Stimulated activated CD8-positive, alpha-beta memory T cell treated with anti-CD3 and anti-CD28 coated beads, Interleukin-12 subunit alpha, Interleukin-12 subunit beta, amount 100 ng/mL, for 24 hours (primary cell): ENCODE data around the gene MYOT.

Experiments used
- DNase-seq: peaks from one replicate; pipeline ENCODE4 v3.0.0-alpha.2; 2020; ENCODE audit errors: extremely low read depth

Gene MYOT

DNA sequence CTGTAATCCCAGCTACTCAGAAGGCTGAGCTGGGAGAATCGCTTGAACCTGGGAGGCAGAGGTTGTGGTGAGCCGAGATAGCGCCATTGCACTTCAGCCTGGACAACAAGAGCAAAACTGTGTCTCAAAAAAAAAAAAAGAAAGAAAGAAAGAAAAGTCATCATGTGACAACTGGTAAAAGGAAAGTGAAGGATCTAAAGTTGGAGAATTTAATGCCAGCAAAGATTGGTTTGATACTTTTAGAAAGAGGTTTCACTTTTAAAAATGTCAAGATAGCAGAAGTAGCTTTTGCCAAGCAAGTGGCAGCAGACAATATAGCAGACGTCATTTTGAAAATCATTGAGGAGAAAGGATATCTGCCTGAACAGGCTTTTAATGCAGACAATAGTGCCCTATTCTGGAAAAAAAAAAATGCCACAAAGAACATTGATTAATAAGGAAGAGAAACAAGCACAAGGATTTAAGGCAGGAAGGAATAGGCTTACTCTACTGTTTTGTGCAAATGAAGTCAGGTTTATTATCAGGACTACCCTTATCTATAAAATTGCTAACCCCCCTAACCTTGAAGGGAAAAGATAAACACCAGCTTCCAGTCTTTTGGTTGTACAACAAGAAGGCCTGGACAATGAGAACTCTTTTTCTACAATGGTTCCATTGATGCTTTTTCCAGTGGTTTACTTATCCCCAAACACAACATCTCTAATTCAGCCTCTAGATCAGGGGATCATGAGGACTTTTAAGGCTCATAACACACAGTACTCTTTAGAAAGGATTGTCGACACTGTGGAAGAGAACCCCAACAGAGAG, 33.6 kb downstream of the MYOT start:
- no peak for DNase-seq

DNA sequence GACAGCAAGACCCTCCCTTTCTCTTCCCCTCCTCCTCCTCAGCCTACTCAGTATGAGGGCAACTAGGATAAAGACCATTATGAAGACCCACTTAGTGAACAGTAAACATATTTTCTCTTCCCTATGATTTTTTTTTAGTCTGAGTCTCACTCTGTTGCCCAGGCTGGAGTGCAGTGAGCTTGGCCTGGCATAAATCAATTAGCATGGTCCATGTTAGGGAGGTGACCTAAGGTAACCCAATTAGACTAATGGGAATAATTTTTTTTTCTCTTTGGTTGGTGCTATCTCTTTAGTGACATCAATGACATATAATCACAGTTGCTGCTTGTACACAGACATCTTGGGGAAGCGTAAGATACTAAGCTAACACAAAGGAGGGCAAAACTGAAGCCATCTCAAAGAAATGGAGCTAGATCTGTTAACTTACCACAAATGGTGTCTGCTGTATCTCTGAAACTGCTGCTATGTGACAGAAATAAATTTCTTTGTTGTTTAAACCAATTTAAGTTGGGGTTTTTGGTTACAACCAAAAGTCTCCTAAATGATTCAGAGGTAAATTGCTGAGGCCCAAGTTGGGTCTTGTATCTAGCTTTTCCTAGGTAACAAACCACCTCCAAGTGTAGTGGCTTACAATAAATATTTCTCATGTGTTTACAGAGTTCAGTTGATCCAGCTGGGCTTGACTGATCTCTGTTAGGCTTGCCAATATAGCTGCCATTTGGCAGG, 34.9 kb downstream of the MYOT start:
- DNase-seq: no peak

DNA sequence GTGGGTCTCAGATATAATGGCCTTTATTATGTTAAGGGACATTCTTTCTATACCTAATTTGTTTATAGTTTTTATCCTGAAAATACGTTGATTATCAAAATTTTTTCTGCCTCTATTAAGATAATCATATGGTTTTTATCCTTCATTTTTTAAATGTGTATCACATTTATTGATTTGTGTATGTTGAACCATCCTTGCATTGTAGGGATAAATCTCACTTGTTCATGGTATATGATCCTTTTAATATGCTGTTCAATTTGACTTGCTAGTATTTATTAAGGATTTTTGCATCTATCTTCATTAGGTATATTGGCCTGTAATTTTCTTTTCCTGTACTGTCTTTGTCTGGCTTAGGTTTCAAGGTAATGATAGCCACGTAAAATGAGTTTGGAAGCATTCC, 47.1 kb downstream of the MYOT start:
- DNase-seq: no peak

DNA sequence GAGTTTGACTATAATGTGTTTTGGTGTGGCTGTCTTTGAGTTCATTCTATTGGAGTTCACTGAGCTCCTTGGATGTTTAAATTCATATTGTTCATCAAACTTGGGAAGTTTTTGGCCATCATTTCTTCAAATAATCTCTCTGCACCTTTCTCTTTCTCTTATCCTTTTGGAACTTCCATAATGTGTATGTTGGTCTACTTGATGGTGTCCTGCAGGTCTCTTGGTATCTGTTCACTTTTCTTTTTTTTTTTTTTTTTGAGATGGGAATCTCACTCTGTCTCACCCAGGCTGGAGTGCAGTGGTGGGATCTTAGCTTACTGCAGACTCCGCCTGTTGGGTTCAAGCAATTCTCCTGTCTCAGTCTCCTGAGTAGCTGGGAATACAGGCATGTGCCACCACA, 49.3 kb downstream of the MYOT start:
- no peak for DNase-seq

DNA sequence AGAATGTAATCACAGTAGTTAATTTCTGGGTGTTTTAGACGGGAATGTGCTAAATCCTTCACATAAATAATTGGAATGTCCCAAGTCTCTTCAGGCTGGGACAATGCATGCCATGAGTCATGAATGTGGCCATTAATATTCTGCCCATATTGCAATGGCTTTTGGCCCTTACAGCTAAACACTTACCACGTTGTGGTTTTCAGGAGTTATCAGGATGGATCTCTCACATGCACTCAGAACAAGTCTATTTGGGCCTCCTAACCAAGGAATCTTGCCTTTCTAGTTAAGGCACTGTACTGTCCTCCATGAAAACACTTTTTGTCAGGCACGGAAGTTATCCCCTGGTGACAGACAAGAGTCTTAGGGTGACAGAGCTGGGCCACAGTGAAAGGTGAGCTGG, 54.3 kb downstream of the MYOT start:
- no peak for DNase-seq

DNA sequence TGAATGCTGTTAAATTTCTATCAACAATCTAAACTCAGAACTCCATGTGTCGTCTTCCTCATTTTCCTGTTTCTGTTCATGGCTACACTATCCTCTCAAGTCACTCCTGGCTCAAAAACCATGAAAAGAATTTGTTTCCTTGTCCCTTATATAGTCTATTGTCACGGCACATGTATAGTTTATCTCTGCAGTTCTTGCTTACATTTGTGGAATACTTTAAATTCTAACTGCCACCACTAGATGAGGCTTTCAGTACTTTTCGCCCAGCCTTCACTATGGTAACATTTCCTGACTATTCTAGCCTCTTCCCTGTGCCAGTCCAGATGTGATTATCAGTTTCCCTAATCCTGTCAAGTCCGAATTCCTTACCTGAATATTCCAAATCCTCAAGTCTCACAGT, 56.2 kb downstream of the MYOT start:
- DNase-seq: no peak

DNA sequence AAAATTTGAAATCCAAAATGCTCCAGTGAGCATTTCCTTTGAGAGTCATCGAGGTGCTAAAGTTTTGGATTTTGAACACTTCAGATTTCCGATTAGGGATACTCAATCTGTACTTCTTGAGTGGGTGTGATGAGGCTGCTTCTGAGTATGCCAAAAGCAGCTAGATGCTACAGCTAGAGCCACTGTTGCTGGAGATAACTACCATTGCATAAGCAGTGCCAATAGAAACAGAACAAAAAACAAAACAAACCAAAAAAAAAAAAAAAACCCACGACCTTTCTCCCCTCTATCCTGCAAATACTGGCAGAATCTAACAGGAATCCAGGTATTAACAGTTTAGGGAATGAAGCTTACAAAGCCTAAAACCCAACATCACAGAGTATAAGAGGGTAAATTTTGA, 65.1 kb downstream of the MYOT start:
- no peak for DNase-seq

DNA sequence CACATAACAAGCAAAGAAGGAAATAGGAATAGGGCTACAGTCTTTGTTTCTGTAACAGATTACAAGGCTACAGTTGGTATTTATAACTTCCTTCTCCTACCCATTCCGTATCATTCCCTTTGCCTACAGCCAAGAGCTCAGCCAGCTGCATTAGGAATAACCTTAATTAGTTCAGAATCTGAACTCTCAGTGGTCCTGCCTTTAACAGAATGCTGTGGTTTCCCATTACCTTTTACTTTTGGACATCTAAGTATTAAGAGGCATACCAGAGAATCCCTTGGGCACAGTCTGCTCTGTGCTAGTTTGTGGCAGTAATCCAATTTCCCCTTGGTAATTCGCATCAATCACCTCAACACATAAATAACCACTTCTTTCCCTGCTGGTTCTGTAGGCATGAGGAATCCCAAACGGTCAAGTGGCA, 65.8 kb downstream of the MYOT start:
- DNase-seq: no peak

DNA sequence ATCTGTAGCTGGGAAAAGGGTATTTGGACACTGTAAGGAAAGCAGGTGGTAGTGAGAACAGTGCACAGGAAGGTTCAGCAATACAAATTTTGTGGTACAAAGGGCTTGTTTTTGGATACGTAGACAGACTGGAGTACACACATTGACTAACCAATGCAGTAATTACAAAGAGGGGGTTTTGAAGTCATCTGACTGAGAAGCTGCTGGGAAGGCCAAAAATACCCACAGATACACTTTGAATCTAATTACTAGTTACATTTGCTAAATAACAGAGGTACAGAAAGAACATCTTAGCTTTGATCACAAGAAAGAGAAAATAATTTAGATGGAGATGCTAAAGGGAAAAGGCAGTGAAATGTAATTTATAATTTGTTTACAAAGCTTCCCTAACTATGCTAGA, 67.5 kb downstream of the MYOT start:
- no peak for DNase-seq

DNA sequence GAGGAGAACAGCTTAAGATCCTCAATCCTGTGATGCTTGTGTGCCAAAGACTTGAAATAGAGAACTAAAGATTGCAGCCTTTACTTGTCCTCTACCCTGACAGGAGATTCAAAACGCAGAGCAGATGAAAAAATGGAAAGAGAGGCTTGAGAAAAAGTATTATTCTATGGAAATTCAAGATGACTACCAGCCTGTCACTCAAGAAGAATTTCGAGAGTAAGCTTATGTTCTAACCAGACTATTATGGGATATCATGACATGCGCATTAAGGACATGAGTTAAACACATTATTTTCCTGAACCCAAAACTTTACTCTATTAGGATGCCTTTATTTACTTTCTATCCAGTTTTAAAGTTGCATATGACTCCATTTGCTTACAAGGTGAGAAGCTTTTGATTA, 68.0 kb downstream of the MYOT start:
- DNase-seq: no peak
